ENCODE measurements around the gene NMNAT2. TPM values are rescaled to one million over a fixed set of nuclear protein-coding genes. Genes with fewer than 3 reads are reported as not detected.

Gene NMNAT2
- polyA plus RNA-seq, 3 donors from 2014 or later = not detected

- H3K4me3 Mint-ChIP-seq = no peak overlapping the region
- no peak overlapping the region for H3K27ac Mint-ChIP-seq
- DNase-seq = no peak
- H3K27me3 Mint-ChIP-seq (ENCODE audit: low read depth in 3 of 3) = peaks cover 2 to 12% (median 2%) of the 10 kb centered on the region in 3 donors
- no peaks in the 10 kb centered on the region for H3K36me3 Mint-ChIP-seq
- peaks cover 0 to 3% of the 10 kb centered on the region in 2 donors for H3K4me1 Mint-ChIP-seq
- H3K9me3 Mint-ChIP-seq = no peaks in the 10 kb centered on the region
These were observed 189.6 kb downstream of the NMNAT2 start for GRCh38 chr1:183228347-183229220.

- Mint-ChIP-seq H3K9me3 (no peaks in the 10 kb centered on the region), H3K36me3 (no peaks in the 10 kb centered on the region), H3K27ac (no peak overlapping the region), H3K4me1 (peaks cover 0 to 3% of the 10 kb centered on the region in 2 donors), H3K4me3 (no peak overlapping the region), H3K27me3 (ENCODE audit: low read depth in 3 of 3) (peaks cover 0 to 12% (median 2%) of the 10 kb centered on the region in 3 donors)
- DNase-seq = no peak
These were observed 190.5 kb downstream of the NMNAT2 start for GRCh38 chr1:183227422-183228346.

- DNase-seq = no peak
- no peaks in the 10 kb centered on the region for H3K9me3 Mint-ChIP-seq
- H3K4me3 Mint-ChIP-seq = no peak overlapping the region
- H3K27ac Mint-ChIP-seq = no peak overlapping the region
- H3K4me1 Mint-ChIP-seq = peaks cover 0 to 3% of the 10 kb centered on the region in 2 donors
- no peaks in the 10 kb centered on the region for H3K36me3 Mint-ChIP-seq
- peaks cover 0 to 13% (median 2%) of the 10 kb centered on the region in 3 donors for H3K27me3 Mint-ChIP-seq (ENCODE audit: low read depth in 3 of 3)
These were observed 191.2 kb downstream of the NMNAT2 start for GRCh38 chr1:183226963-183227362.

GRCh38 chr1:183226361-183226760 lies 191.8 kb downstream of the NMNAT2 start:
- Mint-ChIP-seq H3K9me3 (no peaks in the 10 kb centered on the region), H3K36me3 (no peaks in the 10 kb centered on the region), H3K27ac (no peak overlapping the region), H3K4me3 (no peak overlapping the region), H3K27me3 (ENCODE audit: low read depth in 3 of 3) (peaks cover 0 to 12% (median 2%) of the 10 kb centered on the region in 3 donors), H3K4me1 (peaks cover 0 to 3% of the 10 kb centered on the region in 2 donors)
- no peak for DNase-seq

- peaks cover 2 to 14% (median 2%) of the 10 kb centered on the region in 3 donors for H3K27me3 Mint-ChIP-seq (ENCODE audit: low read depth in 3 of 3)
- no peak for DNase-seq
- H3K4me3 Mint-ChIP-seq = no peak overlapping the region
- no peaks in the 10 kb centered on the region for H3K9me3 Mint-ChIP-seq
- H3K4me1 Mint-ChIP-seq = peaks cover 0 to 3% of the 10 kb centered on the region in 2 donors
- no peaks in the 10 kb centered on the region for H3K36me3 Mint-ChIP-seq
- no peak overlapping the region for H3K27ac Mint-ChIP-seq
These were observed 194.7 kb downstream of the NMNAT2 start for GRCh38 chr1:183223467-183223866.

GRCh38 chr1:183222909-183223308 lies 195.3 kb downstream of the NMNAT2 start:
- Mint-ChIP-seq H3K27me3 (ENCODE audit: low read depth in 3 of 3) (peaks cover 2 to 14% (median 2%) of the 10 kb centered on the region in 3 donors), H3K4me3 (no peak overlapping the region), H3K4me1 (peaks cover 0 to 3% of the 10 kb centered on the region in 2 donors), H3K27ac (no peak overlapping the region), H3K9me3 (no peaks in the 10 kb centered on the region), H3K36me3 (no peaks in the 10 kb centered on the region)
- no peak for DNase-seq

- Mint-ChIP-seq H3K27ac (no peak overlapping the region), H3K27me3 (ENCODE audit: low read depth in 3 of 3) (peaks cover 5 to 7% (median 5%) of the 10 kb centered on the region in 3 donors), H3K36me3 (no peaks in the 10 kb centered on the region), H3K4me3 (no peak overlapping the region), H3K9me3 (peaks cover 0 to 2% (median 0%) of the 10 kb centered on the region in 6 donors), H3K4me1 (no peaks in the 10 kb centered on the region)
- no peak for DNase-seq
These were observed 198.6 kb downstream of the NMNAT2 start for GRCh38 chr1:183219616-183220009.

GRCh38 chr1:183218971-183219615 lies 199.1 kb downstream of the NMNAT2 start:
- H3K27ac Mint-ChIP-seq = no peak overlapping the region
- H3K9me3 Mint-ChIP-seq = peaks cover 0 to 2% (median 0%) of the 10 kb centered on the region in 6 donors
- H3K27me3 Mint-ChIP-seq (ENCODE audit: low read depth in 3 of 3) = peaks cover 5 to 10% (median 5%) of the 10 kb centered on the region in 3 donors
- H3K4me1 Mint-ChIP-seq = no peaks in the 10 kb centered on the region
- DNase-seq = peak in 2 of 3 donors; percentile 1 to 3
- H3K4me3 Mint-ChIP-seq = no peak overlapping the region
- H3K36me3 Mint-ChIP-seq = no peaks in the 10 kb centered on the region

GRCh38 chr1:183218027-183218618 lies 200.1 kb downstream of the NMNAT2 start:
- Mint-ChIP-seq H3K4me3 (no peak overlapping the region), H3K27me3 (ENCODE audit: low read depth in 3 of 3) (peaks cover 5 to 11% (median 5%) of the 10 kb centered on the region in 3 donors), H3K36me3 (no peaks in the 10 kb centered on the region), H3K27ac (no peak overlapping the region), H3K9me3 (peaks cover 0 to 2% (median 0%) of the 10 kb centered on the region in 6 donors), H3K4me1 (no peaks in the 10 kb centered on the region)
- DNase-seq = no peak

- no peak overlapping the region for H3K4me3 Mint-ChIP-seq
- no peak for DNase-seq
- H3K4me1 Mint-ChIP-seq = no peaks in the 10 kb centered on the region
- no peak overlapping the region for H3K27ac Mint-ChIP-seq
- no peaks in the 10 kb centered on the region for H3K36me3 Mint-ChIP-seq
- H3K9me3 Mint-ChIP-seq = peaks cover 0 to 2% (median 0%) of the 10 kb centered on the region in 6 donors
- H3K27me3 Mint-ChIP-seq (ENCODE audit: low read depth in 3 of 3) = peaks cover 5 to 8% (median 5%) of the 10 kb centered on the region in 3 donors
These were observed 202.2 kb downstream of the NMNAT2 start for GRCh38 chr1:183215936-183216335.

- no peak for DNase-seq
These were observed 203.0 kb downstream of the NMNAT2 start for GRCh38 chr1:183215076-183215720.

GRCh38 chr1:183214021-183214970 lies 203.9 kb downstream of the NMNAT2 start:
- Mint-ChIP-seq H3K36me3 (no peaks in the 10 kb centered on the region), H3K9me3 (peaks cover 0 to 4% (median 0%) of the 10 kb centered on the region in 6 donors), H3K4me1 (no peaks in the 10 kb centered on the region), H3K4me3 (no peak overlapping the region), H3K27me3 (ENCODE audit: low read depth in 3 of 3) (peaks cover 4 to 10% (median 5%) of the 10 kb centered on the region in 3 donors), H3K27ac (no peak overlapping the region)
- no peak for DNase-seq

More at GRCh38 chr1:183215076-183215720, 203.0 kb downstream of the NMNAT2 start:
- Mint-ChIP-seq H3K4me1 (no peaks in the 10 kb centered on the region), H3K27ac (no peak overlapping the region), H3K4me3 (no peak overlapping the region), H3K9me3 (peaks cover 0 to 2% (median 0%) of the 10 kb centered on the region in 6 donors), H3K27me3 (ENCODE audit: low read depth in 3 of 3) (peaks cover 4 to 10% (median 5%) of the 10 kb centered on the region in 3 donors), H3K36me3 (no peaks in the 10 kb centered on the region)

All from immature natural killer cell (primary cell).